ENCODE data around the gene ORMDL3.
A peak's percentile ranks its signal among the peaks of the same experiment; 100 is the strongest.

The ORMDL3 gene

DNA sequence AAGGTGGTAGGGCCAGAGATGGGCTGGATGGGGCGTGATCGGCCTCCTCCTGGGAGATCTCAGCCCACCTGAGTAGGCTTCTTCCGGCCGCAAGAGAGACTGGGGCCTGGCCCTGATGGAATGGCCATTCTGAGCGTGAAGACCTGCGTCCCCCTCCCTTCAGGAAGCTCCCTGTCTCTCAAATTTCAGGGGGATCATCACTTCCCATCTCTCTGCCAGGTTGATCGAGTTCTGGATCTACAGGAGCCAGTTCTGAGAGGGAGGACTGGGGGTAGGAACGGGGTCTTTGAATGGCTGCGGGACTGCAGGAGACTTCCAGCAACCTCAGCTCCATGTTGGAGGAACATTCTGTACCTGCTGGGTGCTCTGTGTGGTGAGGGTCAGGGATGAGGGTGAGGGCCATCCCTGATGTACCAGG lies 26.1 kb upstream of the ORMDL3 start:
- Histone ChIP-seq H3K27ac (ENCODE audit: low read length) (0 out of 2 replicates have a peak overlapping the region, but pooled peaks have one; percentile 2), H3K36me3 (replicated peaks; ENCODE audit: low read depth, low read length) (no peaks in the 10 kb centered on the region), H3K9me3 (ENCODE audit: insufficient read depth, low read length) (no peaks in the 10 kb centered on the region), H2AFZ (ENCODE audit: low read depth, low read length) (peak overlapping the region; percentile 63; the same call in 1 of the 2 replicates), H3K79me2 (ENCODE audit: low read length) (no peaks in the 10 kb centered on the region), H3K9ac (ENCODE audit: low read length) (peak overlapping the region; percentile 72), H3K4me2 (ENCODE audit: low read length) (peak overlapping the region; percentile 79), H3K27me3 (ENCODE audit: low read depth, low read length) (peaks cover 7% of the 10 kb centered on the region; the same call in 1 of the 2 replicates), H3K4me3 (ENCODE audit: low read length) (peak overlapping the region; percentile 86), H3K4me1 (ENCODE audit: low read length) (peaks cover 8% of the 10 kb centered on the region; the same call in 1 of the 2 replicates), H4K20me1 (ENCODE audit: insufficient read depth, low read length) (no peaks in the 10 kb centered on the region)
- TF ChIP-seq EZH2phosphoT487 (IDR thresholded peaks at IDR 0.05; ENCODE audit: low read depth): no peak
- TF ChIP-seq, protein P1, sequence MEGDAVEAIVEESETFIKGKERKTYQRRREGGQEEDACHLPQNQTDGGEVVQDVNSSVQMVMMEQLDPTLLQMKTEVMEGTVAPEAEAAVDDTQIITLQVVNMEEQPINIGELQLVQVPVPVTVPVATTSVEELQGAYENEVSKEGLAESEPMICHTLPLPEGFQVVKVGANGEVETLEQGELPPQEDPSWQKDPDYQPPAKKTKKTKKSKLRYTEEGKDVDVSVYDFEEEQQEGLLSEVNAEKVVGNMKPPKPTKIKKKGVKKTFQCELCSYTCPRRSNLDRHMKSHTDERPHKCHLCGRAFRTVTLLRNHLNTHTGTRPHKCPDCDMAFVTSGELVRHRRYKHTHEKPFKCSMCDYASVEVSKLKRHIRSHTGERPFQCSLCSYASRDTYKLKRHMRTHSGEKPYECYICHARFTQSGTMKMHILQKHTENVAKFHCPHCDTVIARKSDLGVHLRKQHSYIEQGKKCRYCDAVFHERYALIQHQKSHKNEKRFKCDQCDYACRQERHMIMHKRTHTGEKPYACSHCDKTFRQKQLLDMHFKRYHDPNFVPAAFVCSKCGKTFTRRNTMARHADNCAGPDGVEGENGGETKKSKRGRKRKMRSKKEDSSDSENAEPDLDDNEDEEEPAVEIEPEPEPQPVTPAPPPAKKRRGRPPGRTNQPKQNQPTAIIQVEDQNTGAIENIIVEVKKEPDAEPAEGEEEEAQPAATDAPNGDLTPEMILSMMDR (IDR thresholded peaks at IDR 0.05; ENCODE audit: low read depth, low read length): no peak

- no peak for TF ChIP-seq EZH2phosphoT487 (IDR thresholded peaks at IDR 0.05; ENCODE audit: low read depth)
- TF ChIP-seq, protein P1 (IDR thresholded peaks at IDR 0.05; ENCODE audit: low read depth, low read length): no peak
- no peaks in the 10 kb centered on the region for H3K36me3 ChIP-seq (replicated peaks; ENCODE audit: low read depth, low read length)
- peak overlapping the region; percentile 87 for H3K4me3 ChIP-seq (ENCODE audit: low read length)
- H3K4me2 ChIP-seq (ENCODE audit: low read length): peak overlapping the region; percentile 85
- H2AFZ ChIP-seq (ENCODE audit: low read depth, low read length): peak overlapping the region; percentile 82; the same call in 1 of the 2 replicates
- H3K4me1 ChIP-seq (ENCODE audit: low read length): peaks cover 8% of the 10 kb centered on the region; the same call in 1 of the 2 replicates
- no peaks in the 10 kb centered on the region for H3K9me3 ChIP-seq (ENCODE audit: insufficient read depth, low read length)
- H4K20me1 ChIP-seq (ENCODE audit: insufficient read depth, low read length): no peaks in the 10 kb centered on the region
- peaks cover 7% of the 10 kb centered on the region; the same call in 1 of the 2 replicates for H3K27me3 ChIP-seq (ENCODE audit: low read depth, low read length)
- H3K79me2 ChIP-seq (ENCODE audit: low read length): no peaks in the 10 kb centered on the region
- peak overlapping the region; percentile 72 for H3K9ac ChIP-seq (ENCODE audit: low read length)
- 0 out of 2 replicates have a peak overlapping the region, but pooled peaks have one; percentile 2 for H3K27ac ChIP-seq (ENCODE audit: low read length)
Observed at GRCh38 chr17:39952680-39953470, 25.5 kb upstream of the ORMDL3 start.

DNA sequence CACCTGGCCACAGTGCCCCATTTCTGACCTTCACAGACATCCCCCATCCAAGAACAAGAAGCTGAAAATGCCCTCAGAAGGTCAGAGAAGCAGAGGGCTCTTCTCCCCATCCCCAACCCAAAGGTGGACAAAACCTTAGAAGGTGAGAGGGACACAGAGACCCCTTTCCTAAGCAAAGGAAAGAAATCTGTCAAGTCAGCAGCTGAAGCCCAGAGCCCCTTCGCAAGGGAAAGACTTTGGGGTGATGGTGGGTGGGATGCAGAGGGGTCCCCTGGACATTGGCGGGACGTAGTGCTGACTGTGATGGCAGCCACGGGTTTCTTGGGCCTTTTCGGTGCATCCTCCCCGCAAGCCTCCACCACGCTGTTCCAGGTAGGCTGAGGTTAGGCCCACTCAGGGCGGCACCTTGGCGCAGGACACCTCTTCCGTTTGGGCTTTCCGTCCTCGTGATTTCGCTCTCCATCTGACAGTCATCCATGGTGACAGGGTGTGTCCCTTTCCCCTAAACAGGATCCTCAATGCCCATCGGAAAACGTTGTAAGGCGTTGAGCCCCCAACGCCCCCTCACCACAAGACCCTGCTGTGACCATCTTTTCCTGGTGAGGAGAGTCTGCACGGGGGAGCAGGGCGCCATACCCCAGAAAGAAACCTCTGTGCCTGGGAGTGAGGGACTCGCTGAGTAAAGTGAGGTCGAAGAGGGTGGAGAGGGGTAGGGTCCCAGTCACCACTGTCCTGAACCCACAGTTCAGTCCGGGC lies 24.7 kb upstream of the ORMDL3 start:
- H3K27ac ChIP-seq (ENCODE audit: low read length): no peak overlapping the region
- peak overlapping the region; percentile 82; the same call in 1 of the 2 replicates for H2AFZ ChIP-seq (ENCODE audit: low read depth, low read length)
- H3K36me3 ChIP-seq (replicated peaks; ENCODE audit: low read depth, low read length): no peaks in the 10 kb centered on the region
- TF ChIP-seq EZH2phosphoT487 (IDR thresholded peaks at IDR 0.05; ENCODE audit: low read depth): no peak
- TF ChIP-seq, protein P1 (IDR thresholded peaks at IDR 0.05; ENCODE audit: low read depth, low read length): no peak
- H3K27me3 ChIP-seq (ENCODE audit: low read depth, low read length): peaks cover 7% of the 10 kb centered on the region; the same call in 1 of the 2 replicates
- H3K9me3 ChIP-seq (ENCODE audit: insufficient read depth, low read length): no peaks in the 10 kb centered on the region
- no peaks in the 10 kb centered on the region for H4K20me1 ChIP-seq (ENCODE audit: insufficient read depth, low read length)
- peak overlapping the region; percentile 85 for H3K4me2 ChIP-seq (ENCODE audit: low read length)
- 0 out of 2 replicates have a peak overlapping the region, but pooled peaks have one; percentile 41 for H3K9ac ChIP-seq (ENCODE audit: low read length)
- no peaks in the 10 kb centered on the region for H3K79me2 ChIP-seq (ENCODE audit: low read length)
- H3K4me3 ChIP-seq (ENCODE audit: low read length): peak overlapping the region; percentile 87
- peaks cover 8% of the 10 kb centered on the region; the same call in 1 of the 2 replicates for H3K4me1 ChIP-seq (ENCODE audit: low read length)

Data from OCI-LY3 (cell line).